Panc1 (cell line): Measurements from ENCODE around the gene TMEM108. TPM values are rescaled to one million over a fixed set of nuclear protein-coding genes. Genes with fewer than 3 reads are reported as not detected.

Experiments used
- ATAC-seq: fragments of 200-7000 bp; cut with Tn5 transposase; 2 replicates; pipeline ENCODE4 v1.9.1; 2020; ENCODE audit warnings: mild to moderate bottlenecking, moderate library complexity
- BruUV-seq: library from RNA; stranded (reverse); fragments of 400-500 nt; replicated peaks from 2 replicates; lab custom pipeline; 2021; lab: Mats Ljungman, UMichigan
- CTCF ChIA-PET: fragments of 300-600 bp; sonication (Branson Sonifier 250); formaldehyde crosslinking; loops from one replicate; lab custom pipeline; 2022; ENCODE audit warnings: antibody characterized with exemption; lab: Charles Lee
- POLR2A ChIA-PET: fragments of 300-600 bp; sonication (Branson Sonifier 250); formaldehyde crosslinking; loops from one replicate; lab custom pipeline; 2022; ENCODE audit warnings: antibody characterized with exemption; lab: Charles Lee
- DNase-seq: peaks from one replicate; pipeline ENCODE4 v3.0.0-alpha.2; 2010; ENCODE audit warnings: low read depth, low spot score
- H3K27ac ChIP-seq: 2 replicates; pipeline ENCODE4 v1.5.1; 2011; ENCODE audit warnings: mild to moderate bottlenecking, low read length, inconsistent platforms
- H3K27me3 ChIP-seq: fragments of 200-500 bp; sonication (Bioruptor generic); 2 replicates; pipeline ENCODE4 v1.6.0; 2014; ENCODE audit warnings: low read length, inconsistent platforms; ENCODE audit not compliant: control insufficient read depth, insufficient read depth
- H3K36me3 ChIP-seq: fragments of 200-500 bp; sonication (Bioruptor generic); 2 replicates; pipeline ENCODE4 v1.5.1; 2014; ENCODE audit warnings: inconsistent platforms, mild to moderate bottlenecking, low read length, moderate library complexity; ENCODE audit not compliant: control insufficient read depth, insufficient read depth
- H3K4me1 ChIP-seq: 2 replicates; pipeline ENCODE4 v1.5.1; 2011; ENCODE audit warnings: inconsistent platforms, mild to moderate bottlenecking, low read length, moderate library complexity; ENCODE audit not compliant: control insufficient read depth, insufficient read depth
- H3K4me3 ChIP-seq, 2 experiments: 2 replicates each; pipeline ENCODE4 v1.5.1; 2011 to 2012; ENCODE audit warnings: low read depth in 2 of 2, low read length in 2 of 2, mild to moderate bottlenecking in 2 of 2, inconsistent platforms in 1 of 2, moderate library complexity in 1 of 2
- H3K9me3 ChIP-seq: fragments of 200-500 bp; sonication (Bioruptor generic); 2 replicates; pipeline ENCODE4 v1.5.1; 2014; ENCODE audit warnings: low read depth, mild to moderate bottlenecking, inconsistent platforms, low read length, moderate library complexity; ENCODE audit not compliant: control insufficient read depth, insufficient read depth
- CTCF ChIP-seq: fragments of 450-650 bp; IDR thresholded peaks from 2 replicates; pipeline ENCODE4 v1.5.1; 2017; ENCODE audit warnings: mild to moderate bottlenecking
- POLR2AphosphoS5 ChIP-seq: IDR thresholded peaks from 2 replicates; pipeline ENCODE4 v1.6.1; 2012; ENCODE audit warnings: mild to moderate bottlenecking, low read depth, low read length, moderate library complexity
- REST ChIP-seq, 2 experiments: IDR thresholded peaks; 2 replicates each; pipeline ENCODE4 v1.6.1; 2011 to 2012; ENCODE audit warnings: low read depth in 2 of 2, control low read depth in 1 of 2, low read length in 1 of 2, mild to moderate bottlenecking in 1 of 2, moderate library complexity in 1 of 2; ENCODE audit not compliant: insufficient read depth in 1 of 2
- SIN3A ChIP-seq: IDR thresholded peaks from 2 replicates; pipeline ENCODE4 v1.6.1; 2012; ENCODE audit warnings: low read depth, mild to moderate bottlenecking, low read length, moderate library complexity, borderline replicate concordance; ENCODE audit not compliant: insufficient read depth
- TCF7L2 ChIP-seq: IDR thresholded peaks from 2 replicates; pipeline ENCODE4 v1.6.1; 2011; ENCODE audit warnings: mild to moderate bottlenecking, low read depth, low read length, inconsistent platforms
- in situ Hi-C: cut with HindIII; loops from 2 replicates; pipeline ENCODE4 v1.10.0; 2016; ENCODE audit warnings: low sequenced_read_pairs, low pct_unique_long_range_greater_than_20kb
- intact Hi-C: fragments of 100-400 bp; cut with micrococcal nuclease; formaldehyde crosslinking; loops from one replicate; pipeline ENCODE4 v1.10.0; 2022; ENCODE audit not compliant: unreplicated experiment
- total RNA-seq: library from RNA; stranded (reverse); gene quantifications from one replicate; pipeline ENCODE4 v1.2.1, GENCODE V29; 2021; ENCODE audit not compliant: unreplicated experiment

The TMEM108 gene
- total RNA-seq, 1 experiment from 2014 or later: 0.41 TPM

- H3K27ac ChIP-seq: no peak overlapping the region
- DNase-seq: no peak
- H3K27me3 ChIP-seq: no peaks in the 10 kb centered on the region
- TF ChIP-seq REST (IDR thresholded peaks at IDR 0.05; ENCODE audit: insufficient read depth in 1 of 2, low read depth in 2 of 2, low read length in 1 of 2) (no peak), SIN3A (no peak), TCF7L2 (no peak), POLR2AphosphoS5 (no peak), CTCF (no peak)
- no peaks in the 10 kb centered on the region for H3K9me3 ChIP-seq
- intact Hi-C loops (no loop called here), in situ Hi-C loops (no loop called here)
- POLR2A ChIA-PET: interaction anchor here (0.6 kb wide), 1 partner anchor 327 kb away, joined by 9 read pairs; no protein-coding TSS in a partner anchor
- H3K36me3 ChIP-seq: no peaks in the 10 kb centered on the region
- ATAC-seq: no peak
- H3K4me3 ChIP-seq: no peak overlapping the region
- CTCF ChIA-PET: interaction anchor here (0.5 kb wide), 1 partner anchor 501 kb away, joined by 9 read pairs; no protein-coding TSS in a partner anchor
- peaks cover 4% of the 10 kb centered on the region; the same call in 1 of the 2 replicates for H3K4me1 ChIP-seq
- BruUV-seq: no TSS peak
These were observed 333.5 kb downstream of the TMEM108 start for GRCh38 chr3:133371676-133372075.

GRCh38 chr3:133374708-133375402 is 336.7 kb downstream of the TMEM108 start:
- ChIA-PET POLR2A (no interaction called here), CTCF (no interaction called here)
- H3K4me1 ChIP-seq: peaks cover 4% of the 10 kb centered on the region; the same call in 1 of the 2 replicates
- intact Hi-C loops (no loop called here), in situ Hi-C loops (no loop called here)
- no peaks in the 10 kb centered on the region for H3K36me3 ChIP-seq
- no peaks in the 10 kb centered on the region for H3K9me3 ChIP-seq
- no TSS peak for BruUV-seq
- ATAC-seq: no peak
- H3K27me3 ChIP-seq: no peaks in the 10 kb centered on the region
- no peak overlapping the region for H3K4me3 ChIP-seq
- DNase-seq: no peak
- H3K27ac ChIP-seq: no peak overlapping the region
- TF ChIP-seq REST (IDR thresholded peaks at IDR 0.05; ENCODE audit: insufficient read depth in 1 of 2, low read depth in 2 of 2, low read length in 1 of 2) (no peak), SIN3A (no peak), TCF7L2 (no peak)
